Stimulated activated CD4-positive, alpha-beta T cell treated with anti-CD3 and anti-CD28 coated beads, Interleukin-1b, Interleukin-23, amount 100 ng/mL, for 48 hours (primary cell): ENCODE measurements around the gene MGAT1.
"Not testable (repeated sequence)": the region's sequence is repeated elsewhere in the genome, so short reads cannot be mapped to it uniquely, and the experiment has no call there.

Source experiments
- DNase-seq: peaks from one replicate; pipeline ENCODE4 v3.0.0-alpha.2; 2020

The MGAT1 gene

DNA sequence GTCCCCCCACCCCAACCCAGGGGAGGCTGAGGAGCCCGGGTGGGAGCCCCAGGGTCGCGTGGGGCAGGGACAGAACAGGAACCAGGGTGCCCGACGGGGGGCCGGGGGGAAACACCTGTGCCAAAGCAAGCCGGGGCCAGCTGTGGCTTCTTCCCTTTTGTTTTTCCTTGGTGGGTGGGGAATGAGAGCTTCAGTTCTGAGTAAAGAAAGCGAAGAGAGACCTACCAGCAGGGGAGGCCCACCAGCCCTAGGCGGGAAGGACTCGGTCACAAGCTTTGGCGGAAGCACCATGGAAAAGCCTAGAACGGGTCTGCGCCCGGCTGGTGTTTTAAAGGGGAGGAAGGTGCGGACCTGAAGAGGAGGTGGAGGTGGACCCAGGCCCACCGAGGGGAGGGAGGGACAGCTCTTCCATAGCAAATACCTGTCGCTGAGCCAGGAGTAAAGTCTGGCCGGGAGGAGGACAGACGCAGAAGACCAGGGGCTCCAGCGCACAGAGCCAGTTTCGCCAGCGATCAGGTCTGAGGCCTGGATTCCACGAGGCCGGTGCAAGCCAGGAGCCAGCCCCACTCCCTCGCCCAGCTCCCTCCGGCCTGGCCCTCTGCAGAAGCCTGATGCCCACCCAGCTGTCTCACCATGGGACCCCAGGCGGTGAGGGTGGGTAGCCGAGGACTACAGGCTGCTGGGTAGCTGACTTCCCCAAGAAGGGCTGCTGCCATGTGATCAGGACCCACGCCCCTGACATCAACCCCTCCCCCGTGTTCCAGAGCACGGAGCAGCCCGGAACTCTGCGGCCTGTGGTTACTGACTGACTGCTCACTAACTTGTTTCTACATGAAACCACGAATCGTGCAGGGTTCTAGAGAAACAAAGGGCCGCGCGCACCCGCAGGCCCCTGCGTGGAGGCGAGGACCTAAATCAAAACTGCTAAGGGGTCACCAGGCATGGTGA, 849 bp upstream of the MGAT1 start:
- peak; percentile 91 for DNase-seq

- DNase-seq: no peak
Measured at GRCh38 chr5:180801596-180802324, 846 bp downstream of the MGAT1 start.

DNA sequence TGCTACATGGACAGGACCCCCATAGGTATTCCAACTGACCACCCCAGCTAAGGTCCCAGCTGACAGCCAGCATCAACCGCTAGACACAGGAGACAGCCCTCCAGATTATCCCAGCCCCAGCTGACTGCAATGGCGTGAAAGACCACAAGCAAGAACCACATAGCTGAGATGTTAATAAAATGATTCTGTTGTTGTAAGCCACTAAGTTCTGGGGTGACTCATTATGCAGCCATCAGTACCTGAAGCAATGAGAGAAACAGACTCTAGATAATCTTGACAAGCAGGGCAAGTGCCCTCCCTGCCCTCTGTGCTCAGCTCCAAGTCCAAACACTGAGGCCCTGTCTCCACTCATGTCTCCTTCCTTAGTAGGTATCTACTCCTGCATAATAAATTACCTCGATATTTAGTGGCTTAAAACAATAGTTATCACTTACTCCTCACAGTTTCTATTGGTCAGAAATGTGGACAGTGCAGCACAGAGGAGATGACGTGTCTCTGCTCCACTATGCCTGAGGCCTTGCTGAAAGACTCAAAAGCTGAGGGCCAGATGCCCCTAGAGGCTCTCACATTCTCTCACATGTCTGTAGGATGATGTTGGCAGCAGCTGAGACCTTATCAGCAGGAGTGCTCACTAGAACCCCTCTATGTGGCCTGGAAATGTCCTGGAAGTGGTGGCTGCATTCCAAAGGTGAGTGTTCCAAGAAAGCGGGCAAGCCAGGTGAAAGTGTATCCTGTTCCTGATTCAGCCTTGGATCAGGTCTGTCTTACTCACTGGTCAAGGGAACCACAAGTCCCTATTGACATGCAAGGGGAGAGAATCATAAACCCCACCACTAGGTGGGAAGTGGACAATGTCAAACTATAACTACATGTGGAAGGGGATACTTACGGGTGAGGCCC, 2.5 kb downstream of the MGAT1 start:
- no peak for DNase-seq

DNA sequence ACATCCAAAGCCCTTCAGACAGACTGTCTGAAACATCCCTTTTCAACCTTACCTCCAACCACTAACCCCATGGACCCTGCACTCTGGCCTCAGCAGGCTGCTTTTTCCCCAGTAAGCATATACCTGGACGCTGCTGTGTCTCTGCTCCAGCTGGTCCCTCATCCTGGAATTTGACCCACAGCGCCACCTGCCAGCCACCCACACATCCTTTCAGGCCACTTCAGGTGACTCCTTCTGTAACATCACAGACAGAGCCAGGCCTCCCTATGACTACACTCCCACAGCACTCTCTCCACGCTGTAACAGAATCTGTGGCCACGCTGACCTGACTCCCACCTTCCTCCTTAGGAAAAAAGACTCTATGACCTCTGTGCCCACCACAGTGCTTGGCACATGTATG, 3.4 kb downstream of the MGAT1 start:
- no peak for DNase-seq

GRCh38 chr5:180798193-180798592, 4.4 kb downstream of the MGAT1 start:
- no peak for DNase-seq

GRCh38 chr5:180797256-180798192, 5.1 kb downstream of the MGAT1 start:
- no peak for DNase-seq

GRCh38 chr5:180795771-180796313, 6.8 kb downstream of the MGAT1 start:
- no peak for DNase-seq

- no peak for DNase-seq
Measured at GRCh38 chr5:180792965-180793287, 9.7 kb downstream of the MGAT1 start.

DNA sequence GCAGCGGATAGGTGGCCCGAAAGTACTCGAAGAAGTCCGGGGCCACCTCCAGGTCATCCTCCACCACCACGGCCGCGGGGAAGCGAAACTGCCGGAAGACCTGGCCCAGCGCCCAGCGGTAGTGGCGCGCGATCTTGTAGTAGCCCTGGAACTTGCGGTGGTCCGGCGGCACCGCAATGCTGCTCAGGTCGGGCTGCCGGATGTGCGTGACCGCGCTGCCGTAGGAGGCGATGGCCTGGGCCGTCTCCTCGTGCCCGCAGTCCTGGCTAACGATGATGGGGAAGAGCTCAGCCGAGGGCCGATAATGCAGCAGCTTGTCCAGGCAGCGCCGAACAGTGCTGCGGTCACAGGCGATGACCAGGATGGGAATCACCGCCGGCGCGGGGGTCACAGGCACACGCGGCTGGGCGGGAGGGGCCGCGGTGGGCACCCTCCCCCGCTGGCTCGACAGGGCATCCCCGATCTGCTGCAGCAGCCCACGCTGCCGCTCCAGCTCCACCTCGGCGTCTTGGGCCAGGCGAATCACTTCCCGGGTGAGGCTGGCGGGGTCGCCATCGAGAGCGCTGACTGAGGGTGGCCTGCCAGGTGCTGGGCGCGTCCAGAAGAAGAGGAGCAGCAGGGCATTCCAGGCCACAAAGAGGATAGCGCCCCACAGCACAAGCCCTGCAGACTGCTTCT, 10.2 kb downstream of the MGAT1 start:
- no peak for DNase-seq

GRCh38 chr5:180791611-180792213, 10.9 kb downstream of the MGAT1 start:
- DNase-seq: no peak

DNA sequence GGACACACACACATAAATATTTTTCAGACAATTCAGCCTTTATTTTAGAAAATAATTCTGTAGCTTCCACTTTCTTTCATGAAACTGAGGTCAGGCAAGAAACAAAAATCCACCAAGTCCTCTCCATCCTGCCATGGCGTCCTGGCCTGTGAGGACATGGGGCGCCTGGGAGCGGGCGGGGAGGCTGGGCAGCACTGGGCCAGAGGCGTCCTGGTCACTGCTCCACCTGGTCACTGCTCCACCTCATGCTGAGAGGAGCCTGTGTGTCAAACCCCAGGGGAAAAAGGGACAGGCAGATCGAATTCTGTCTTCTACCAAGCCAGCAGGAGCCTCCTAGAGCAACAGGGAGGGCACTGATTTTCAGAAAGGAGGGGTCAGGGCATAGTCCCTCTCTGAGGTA, 12.1 kb downstream of the MGAT1 start:
- DNase-seq: no peak

GRCh38 chr5:180790020-180790419, 12.6 kb downstream of the MGAT1 start:
- no peak for DNase-seq

GRCh38 chr5:180788651-180789410, 13.8 kb downstream of the MGAT1 start:
- not testable (repeated sequence) for DNase-seq

DNA sequence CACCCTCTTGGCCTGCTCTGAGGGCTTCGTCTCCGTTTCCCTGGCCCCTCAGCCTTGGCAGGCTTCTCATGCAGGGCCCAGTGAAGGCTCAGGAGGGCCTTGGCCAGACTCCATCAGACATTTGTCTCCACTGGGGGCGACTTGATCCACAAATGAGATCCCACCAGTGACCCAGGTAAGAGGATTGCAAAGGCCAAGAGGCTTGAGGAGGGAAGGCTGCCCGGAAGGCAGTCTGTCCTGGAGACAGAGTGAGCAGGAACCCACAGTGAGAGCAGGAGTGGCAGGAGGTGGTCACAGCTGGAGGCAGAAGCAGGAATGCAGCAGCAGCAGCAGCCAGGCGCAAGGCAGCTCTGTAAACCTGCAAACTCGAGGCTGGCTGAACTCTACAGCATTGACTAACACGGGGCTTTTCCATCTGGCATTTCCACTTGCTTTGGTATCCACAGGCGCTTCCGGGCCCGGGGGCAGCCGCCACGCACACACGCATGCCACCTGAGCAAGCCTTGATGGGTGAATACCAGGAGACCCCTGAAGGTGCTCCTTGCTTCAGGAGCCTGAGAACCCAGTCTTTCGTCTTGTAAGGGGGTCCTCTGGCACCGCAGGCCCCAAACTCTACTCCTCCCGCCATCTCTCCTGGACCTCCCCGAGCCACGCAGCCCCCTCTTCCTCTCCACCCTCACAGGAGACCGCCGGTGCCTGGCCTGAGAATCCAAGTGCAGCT, 14.7 kb downstream of the MGAT1 start:
- no peak for DNase-seq

DNA sequence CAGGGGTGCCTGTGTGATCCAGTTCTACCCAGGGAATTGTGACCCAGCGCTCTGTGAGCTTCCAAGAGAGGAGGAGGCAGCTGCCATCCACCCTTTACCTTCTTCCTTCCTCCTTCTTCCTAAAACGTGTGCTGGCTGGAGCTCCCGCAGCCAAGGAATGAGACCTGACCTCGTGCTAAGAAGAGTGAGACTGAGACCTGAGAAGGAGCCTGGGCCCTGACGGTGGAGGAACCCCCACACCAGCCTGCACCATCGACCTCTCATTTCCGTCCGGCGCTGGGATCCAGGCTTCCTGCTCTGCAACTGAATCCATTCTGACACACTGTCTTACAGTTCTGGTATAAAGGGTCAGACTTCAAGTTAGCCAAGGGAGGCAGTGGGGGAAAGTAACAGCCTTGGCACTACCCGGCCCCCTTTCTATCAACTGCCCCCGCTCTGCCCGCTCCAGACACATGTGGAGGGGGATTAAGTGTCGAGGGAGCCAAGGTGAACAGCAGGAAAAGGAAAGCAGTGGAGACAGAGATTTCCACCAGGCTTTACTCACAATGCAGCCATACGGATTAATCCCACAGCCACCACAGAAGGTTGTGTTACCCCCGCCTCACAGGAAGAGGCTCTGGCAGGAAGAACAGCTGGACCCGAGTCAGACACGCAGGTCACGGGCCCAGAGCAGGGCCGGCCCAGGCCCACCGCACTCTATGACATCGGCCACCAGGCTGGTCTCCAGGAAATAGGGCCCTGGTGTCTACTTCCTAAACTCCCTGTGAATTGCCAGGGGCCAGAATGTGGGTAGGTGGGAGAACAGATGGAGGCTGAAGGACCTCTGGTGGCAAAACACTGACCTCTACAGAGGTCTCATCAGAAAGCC, 15.8 kb downstream of the MGAT1 start:
- DNase-seq: no peak

DNA sequence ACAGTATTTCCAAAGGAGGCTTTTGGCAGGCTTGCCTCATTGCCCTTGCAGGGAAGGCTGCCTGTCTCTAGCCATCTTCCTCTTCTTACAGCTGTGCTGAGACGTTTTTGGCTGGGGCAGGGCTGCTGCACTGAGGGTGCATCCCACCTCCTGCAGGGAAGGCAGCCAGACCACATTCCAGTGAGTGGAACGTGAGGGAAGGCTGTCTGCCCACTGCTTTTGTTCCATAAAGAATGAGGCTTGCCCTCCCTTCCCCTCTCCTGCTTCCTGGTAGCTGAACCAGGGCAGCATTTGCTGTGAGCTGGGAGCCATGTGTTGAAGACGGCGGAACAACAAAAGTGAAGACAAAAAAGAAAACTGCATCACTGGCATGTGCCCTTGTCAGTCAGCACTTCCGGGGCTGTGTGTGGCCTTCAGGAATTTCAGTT, 16.8 kb downstream of the MGAT1 start:
- no peak for DNase-seq

GRCh38 chr5:180785121-180785781, 17.4 kb downstream of the MGAT1 start:
- DNase-seq: no peak
